GM23338 (cell line): ENCODE data around the gene HRH2. TPM values are rescaled to one million over a fixed set of nuclear protein-coding genes. Genes with fewer than 3 reads are reported as not detected.
"Not testable (repeated sequence)": the region's sequence is repeated elsewhere in the genome, so short reads cannot be mapped to it uniquely, and the experiment has no call there.

ENCODE experiments used
- ATAC-seq: fragments of 200-7000 bp; cut with Tn5 transposase; 3 replicates; pipeline ENCODE4 v1.9.1; 2020
- DNase-seq: peaks from one replicate; pipeline ENCODE4 v3.0.0-alpha.2; 2015; ENCODE audit warnings: low spot score
- H2AFZ ChIP-seq: fragments of 200-600 bp; sonication (generic); 2 replicates; pipeline ENCODE4 v1.8.0; 2016; ENCODE audit warnings: antibody characterized with exemption, mild to moderate bottlenecking, moderate library complexity
- H3F3A ChIP-seq: fragments of 200-600 bp; sonication (generic); replicated peaks from 2 replicates; pipeline ENCODE4 v1.8.0; 2017; ENCODE audit warnings: antibody characterized with exemption, mixed run types, low read depth
- H3K27ac ChIP-seq: fragments of 200-600 bp; sonication (generic); 2 replicates; pipeline ENCODE4 v1.6.1; 2016; ENCODE audit warnings: low read depth
- H3K27me3 ChIP-seq: fragments of 200-600 bp; sonication (generic); 2 replicates; pipeline ENCODE4 v1.8.0; 2016; ENCODE audit warnings: mild to moderate bottlenecking, mixed run types, moderate library complexity; ENCODE audit not compliant: insufficient read depth
- H3K36me3 ChIP-seq: fragments of 200-600 bp; sonication (generic); 2 replicates; pipeline ENCODE4 v1.8.0; 2016; ENCODE audit warnings: mild to moderate bottlenecking; ENCODE audit not compliant: insufficient read depth
- H3K4me1 ChIP-seq: fragments of 200-600 bp; sonication (generic); 2 replicates; pipeline ENCODE4 v1.8.0; 2016; ENCODE audit warnings: mild to moderate bottlenecking, moderate library complexity; ENCODE audit not compliant: insufficient read depth
- H3K4me2 ChIP-seq: fragments of 200-600 bp; sonication (generic); 2 replicates; pipeline ENCODE4 v1.7.1; 2017; ENCODE audit warnings: mixed run types
- H3K4me3 ChIP-seq: fragments of 200-600 bp; sonication (generic); 2 replicates; pipeline ENCODE4 v1.6.1; 2016; ENCODE audit warnings: mixed run types
- H3K79me2 ChIP-seq: fragments of 200-600 bp; sonication (generic); replicated peaks from 2 replicates; pipeline ENCODE4 v1.8.0; 2017; ENCODE audit warnings: mild to moderate bottlenecking; ENCODE audit not compliant: insufficient read depth
- H3K9me2 ChIP-seq: fragments of 200-600 bp; sonication (generic); 2 replicates; pipeline ENCODE4 v1.8.0; 2017; ENCODE audit not compliant: insufficient read depth
- H4K20me1 ChIP-seq: fragments of 200-600 bp; sonication (generic); replicated peaks from 2 replicates; pipeline ENCODE4 v1.8.0; 2017; ENCODE audit warnings: mild to moderate bottlenecking; ENCODE audit not compliant: insufficient read depth
- H3K27ac Mint-ChIP-seq: 2 replicates; pipeline ENCODE4 v1.8.0; 2020; ENCODE audit warnings: inconsistent platforms, mild to moderate bottlenecking, moderate library complexity, mixed read lengths
- H3K27me3 Mint-ChIP-seq: 3 replicates; pipeline ENCODE4 v1.8.0; 2022; ENCODE audit warnings: low read depth, mild to moderate bottlenecking, moderate library complexity, mixed read lengths, inconsistent platforms; ENCODE audit not compliant: insufficient read depth, poor library complexity
- H3K36me3 Mint-ChIP-seq: 3 replicates; pipeline ENCODE4 v1.8.0; 2021; ENCODE audit warnings: low read depth, mild to moderate bottlenecking, inconsistent platforms, moderate library complexity, mixed read lengths
- H3K4me1 Mint-ChIP-seq: 3 replicates; pipeline ENCODE4 v1.8.0; 2020; ENCODE audit warnings: mild to moderate bottlenecking, inconsistent platforms, mixed read lengths
- H3K4me3 Mint-ChIP-seq: 3 replicates; pipeline ENCODE4 v1.8.0; 2021; ENCODE audit warnings: moderate library complexity, mild to moderate bottlenecking, inconsistent platforms, mixed read lengths
- H3K9me3 Mint-ChIP-seq: 3 replicates; pipeline ENCODE4 v1.8.0; 2020; ENCODE audit warnings: moderate library complexity, mild to moderate bottlenecking, inconsistent platforms, mixed read lengths
- CREB1 ChIP-seq: fragments of 250-450 bp; sonication (Bioruptor Pico); IDR thresholded peaks from 2 replicates; pipeline ENCODE4 v1.5.0; 2020; ENCODE audit warnings: low read depth, mild to moderate bottlenecking, moderate library complexity
- ETS1 ChIP-seq: IDR thresholded peaks from 2 replicates; pipeline ENCODE4 v1.6.1; 2016; ENCODE audit warnings: antibody characterized with exemption
- EZH2phosphoT487 ChIP-seq: fragments of 200-600 bp; sonication (generic); IDR thresholded peaks from one replicate; pipeline ENCODE4 v1.8.1; 2018; ENCODE audit warnings: antibody characterized with exemption; ENCODE audit not compliant: unreplicated experiment
- JUNB ChIP-seq: IDR thresholded peaks from one replicate; pipeline ENCODE4 v1.6.1; 2016; ENCODE audit warnings: antibody characterized with exemption; ENCODE audit not compliant: unreplicated experiment
- NANOG ChIP-seq: IDR thresholded peaks from 2 replicates; pipeline ENCODE4 v1.6.1; 2016; ENCODE audit warnings: antibody characterized with exemption, borderline replicate concordance
- POLR2AphosphoS5 ChIP-seq: IDR thresholded peaks from 2 replicates; pipeline ENCODE4 v1.6.1; 2016; ENCODE audit warnings: antibody characterized with exemption, low read depth
- REST ChIP-seq: IDR thresholded peaks from one replicate; pipeline ENCODE4 v1.6.1; 2018; ENCODE audit warnings: antibody characterized with exemption; ENCODE audit not compliant: unreplicated experiment
- STAT1 ChIP-seq: IDR thresholded peaks from one replicate; pipeline ENCODE4 v1.6.1; 2016; ENCODE audit warnings: antibody characterized with exemption; ENCODE audit not compliant: unreplicated experiment
- ZNF114 ChIP-seq: fragments of 250-450 bp; sonication (Bioruptor Pico); IDR thresholded peaks from 2 replicates; pipeline ENCODE4 v1.5.0; 2020; ENCODE audit warnings: mild to moderate bottlenecking, moderate library complexity
- polyA plus RNA-seq: library from polyadenylated mRNA; unstranded; fragments of >200 nt; fragmentation: Nextera tagmentation; extraction: Ambion mirVana; gene quantifications from 2 replicates; pipeline ENCODE4 v1.2.1, GENCODE V29; 2016
- total RNA-seq: library from RNA; depleted of rRNA; stranded (reverse); fragments of >200 nt; shearing (Covaris generic); gene quantifications from 2 replicates; pipeline ENCODE4 v1.2.3, GENCODE V29; 2014
- TF ChIP-seq, protein P1 (sequence below), 2 experiments: fragments of 200-600 bp in 1 of 2; sonication (generic) in 1 of 2; conservative IDR thresholded peaks; 2 replicates each; pipeline versions ENCODE4 v1.5.1 to v1.6.1; 2016 to 2017; ENCODE audit warnings: antibody characterized with exemption in 2 of 2, low read depth in 2 of 2, mild to moderate bottlenecking in 2 of 2, moderate library complexity in 1 of 2

HRH2 gene
- total and polyA plus RNA-seq, 2 experiments from 2014 or later = 6.8 to 7.0 TPM

GRCh38 chr5:175752826-175753535, 95.1 kb downstream of the HRH2 start (continued):
- TF ChIP-seq ZNF114 (no peak), NANOG (no peak), CREB1 (CRISPR knock-in tag) (no peak), JUNB (no peak)
- TF ChIP-seq, protein P1, sequence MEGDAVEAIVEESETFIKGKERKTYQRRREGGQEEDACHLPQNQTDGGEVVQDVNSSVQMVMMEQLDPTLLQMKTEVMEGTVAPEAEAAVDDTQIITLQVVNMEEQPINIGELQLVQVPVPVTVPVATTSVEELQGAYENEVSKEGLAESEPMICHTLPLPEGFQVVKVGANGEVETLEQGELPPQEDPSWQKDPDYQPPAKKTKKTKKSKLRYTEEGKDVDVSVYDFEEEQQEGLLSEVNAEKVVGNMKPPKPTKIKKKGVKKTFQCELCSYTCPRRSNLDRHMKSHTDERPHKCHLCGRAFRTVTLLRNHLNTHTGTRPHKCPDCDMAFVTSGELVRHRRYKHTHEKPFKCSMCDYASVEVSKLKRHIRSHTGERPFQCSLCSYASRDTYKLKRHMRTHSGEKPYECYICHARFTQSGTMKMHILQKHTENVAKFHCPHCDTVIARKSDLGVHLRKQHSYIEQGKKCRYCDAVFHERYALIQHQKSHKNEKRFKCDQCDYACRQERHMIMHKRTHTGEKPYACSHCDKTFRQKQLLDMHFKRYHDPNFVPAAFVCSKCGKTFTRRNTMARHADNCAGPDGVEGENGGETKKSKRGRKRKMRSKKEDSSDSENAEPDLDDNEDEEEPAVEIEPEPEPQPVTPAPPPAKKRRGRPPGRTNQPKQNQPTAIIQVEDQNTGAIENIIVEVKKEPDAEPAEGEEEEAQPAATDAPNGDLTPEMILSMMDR (conservative IDR thresholded peaks at IDR 0.05; ENCODE audit: low read depth in 2 of 2) = no peak

- no peak for DNase-seq
- H3K4me3 ChIP-seq = no peak overlapping the region
- H3K36me3 ChIP-seq = no peaks in the 10 kb centered on the region
- peaks cover 6% of the 10 kb centered on the region for H3K27me3 Mint-ChIP-seq
- no peaks in the 10 kb centered on the region; the same call in 1 of the 2 replicates for H3K9me2 ChIP-seq
- TF ChIP-seq POLR2AphosphoS5 = no peak
- no peak for TF ChIP-seq EZH2phosphoT487
- TF ChIP-seq STAT1 = no peak
- no peak for TF ChIP-seq REST
- TF ChIP-seq, protein P1 (conservative IDR thresholded peaks at IDR 0.05; ENCODE audit: low read depth in 2 of 2) = no peak
- TF ChIP-seq ETS1 = no peak
- H3K27me3 ChIP-seq = 0 out of 2 replicates have a peak, but pooled peaks cover 5% of the 10 kb centered on the region
- H3F3A ChIP-seq = no peaks in the 10 kb centered on the region
- H3K9me3 Mint-ChIP-seq = no peaks in the 10 kb centered on the region
- H3K36me3 Mint-ChIP-seq = no peaks in the 10 kb centered on the region; the same call in 2 of the 3 replicates
- H4K20me1 ChIP-seq = no peaks in the 10 kb centered on the region
- H3K27ac Mint-ChIP-seq = no peak overlapping the region
- H3K79me2 ChIP-seq = no peaks in the 10 kb centered on the region
- H3K4me2 ChIP-seq = no peak overlapping the region
- H3K27ac ChIP-seq = no peak overlapping the region
- no peaks in the 10 kb centered on the region for H3K4me1 ChIP-seq
- H2AFZ ChIP-seq = no peak overlapping the region; the same call in 1 of the 2 replicates
- peaks cover 28% of the 10 kb centered on the region for H3K4me1 Mint-ChIP-seq
- H3K4me3 Mint-ChIP-seq = no peak overlapping the region
- ATAC-seq = no peak
Observed at GRCh38 chr5:175753536-175754402, 95.9 kb downstream of the HRH2 start.

DNA sequence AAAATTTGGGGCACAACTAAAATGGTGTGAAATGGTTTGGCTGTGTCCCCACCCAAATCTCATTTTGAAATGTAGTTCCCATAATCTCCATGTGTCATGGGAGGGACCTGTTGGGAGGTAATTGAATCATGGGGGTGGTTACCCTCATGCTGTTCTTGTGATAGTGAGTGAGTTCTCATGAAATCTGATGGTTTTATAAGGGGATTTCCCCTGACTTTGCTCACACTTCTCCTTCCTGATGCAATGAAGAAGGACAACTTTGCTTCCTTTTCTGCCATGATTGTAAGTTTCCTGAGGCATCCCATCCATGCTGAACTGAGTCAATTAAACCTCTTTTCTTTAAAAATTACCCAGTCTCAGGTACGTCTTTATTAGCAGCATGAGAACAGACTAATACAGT, 102.1 kb downstream of the HRH2 start:
- H4K20me1 ChIP-seq, H3K9me2 ChIP-seq, ATAC-seq, H3K27me3 ChIP-seq, H3K79me2 ChIP-seq, H3K4me3 ChIP-seq, H3K27ac Mint-ChIP-seq, H3K4me1 Mint-ChIP-seq, H3F3A ChIP-seq, DNase-seq, H2AFZ ChIP-seq, H3K36me3 Mint-ChIP-seq, H3K27ac ChIP-seq, H3K4me3 Mint-ChIP-seq, H3K4me2 ChIP-seq, H3K27me3 Mint-ChIP-seq, H3K36me3 ChIP-seq, H3K4me1 ChIP-seq: not testable (repeated sequence)
- H3K9me3 Mint-ChIP-seq = peaks cover 21% of the 10 kb centered on the region
